Measurements from ENCODE around the gene TMTC4. TPM values are rescaled to one million over a fixed set of nuclear protein-coding genes. Genes with fewer than 3 reads are reported as not detected.

The TMTC4 gene
- total RNA-seq, 1 donor from 2014 or later: 59.4 TPM

DNA sequence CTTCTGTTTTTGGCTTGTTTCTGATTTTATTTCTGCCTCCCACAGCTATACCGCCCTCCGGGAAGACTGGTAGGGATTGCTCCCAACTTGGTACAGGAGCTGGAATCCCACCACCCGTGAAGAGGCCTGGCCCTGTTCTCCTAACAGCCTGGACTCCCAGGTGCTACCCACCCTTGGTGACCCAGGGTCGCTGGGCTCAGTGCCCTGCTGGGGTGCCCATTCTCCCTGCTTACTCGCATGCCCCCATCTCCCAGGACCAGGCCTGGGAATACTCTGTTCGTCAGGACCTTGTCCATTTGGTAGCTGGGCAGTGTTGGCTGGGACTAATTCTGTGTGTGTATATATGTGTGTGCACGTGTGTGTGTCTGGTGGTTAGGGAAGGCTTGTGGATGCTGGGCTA is 41.0 kb upstream of the TMTC4 start:
- Mint-ChIP-seq H3K4me1 (peaks cover 2% of the 10 kb centered on the region), H3K27ac (no peak overlapping the region), H3K4me3 (no peak overlapping the region), H3K36me3 (no peaks in the 10 kb centered on the region), H3K9me3 (peaks cover 3% of the 10 kb centered on the region), H3K27me3 (ENCODE audit: insufficient read depth, low read depth) (peaks cover 7% of the 10 kb centered on the region)
- Histone ChIP-seq H3K27ac (no peak overlapping the region), H3F3A (ENCODE audit: low read depth) (no peaks in the 10 kb centered on the region), H2AFZ (replicated peaks) (no peak overlapping the region), H3K4me2 (no peak overlapping the region), H3K4me3 (no peak overlapping the region), H4K20me1 (ENCODE audit: low read depth) (no peaks in the 10 kb centered on the region), H3K79me2 (ENCODE audit: low read depth) (no peaks in the 10 kb centered on the region), H3K9ac (no peak overlapping the region), H3K27me3 (no peaks in the 10 kb centered on the region), H3K9me3 (ENCODE audit: low read depth) (no peaks in the 10 kb centered on the region), H3K4me1 (no peaks in the 10 kb centered on the region), H3K36me3 (no peaks in the 10 kb centered on the region)
- no peak for DNase-seq (ENCODE audit: low spot score)
- TF ChIP-seq EZH2 (IDR thresholded peaks at IDR 0.05) (no peak), EZH2phosphoT487 (IDR thresholded peaks at IDR 0.05) (no peak)
- TF ChIP-seq, protein P1, sequence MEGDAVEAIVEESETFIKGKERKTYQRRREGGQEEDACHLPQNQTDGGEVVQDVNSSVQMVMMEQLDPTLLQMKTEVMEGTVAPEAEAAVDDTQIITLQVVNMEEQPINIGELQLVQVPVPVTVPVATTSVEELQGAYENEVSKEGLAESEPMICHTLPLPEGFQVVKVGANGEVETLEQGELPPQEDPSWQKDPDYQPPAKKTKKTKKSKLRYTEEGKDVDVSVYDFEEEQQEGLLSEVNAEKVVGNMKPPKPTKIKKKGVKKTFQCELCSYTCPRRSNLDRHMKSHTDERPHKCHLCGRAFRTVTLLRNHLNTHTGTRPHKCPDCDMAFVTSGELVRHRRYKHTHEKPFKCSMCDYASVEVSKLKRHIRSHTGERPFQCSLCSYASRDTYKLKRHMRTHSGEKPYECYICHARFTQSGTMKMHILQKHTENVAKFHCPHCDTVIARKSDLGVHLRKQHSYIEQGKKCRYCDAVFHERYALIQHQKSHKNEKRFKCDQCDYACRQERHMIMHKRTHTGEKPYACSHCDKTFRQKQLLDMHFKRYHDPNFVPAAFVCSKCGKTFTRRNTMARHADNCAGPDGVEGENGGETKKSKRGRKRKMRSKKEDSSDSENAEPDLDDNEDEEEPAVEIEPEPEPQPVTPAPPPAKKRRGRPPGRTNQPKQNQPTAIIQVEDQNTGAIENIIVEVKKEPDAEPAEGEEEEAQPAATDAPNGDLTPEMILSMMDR (IDR thresholded peaks at IDR 0.05): no peak

DNA sequence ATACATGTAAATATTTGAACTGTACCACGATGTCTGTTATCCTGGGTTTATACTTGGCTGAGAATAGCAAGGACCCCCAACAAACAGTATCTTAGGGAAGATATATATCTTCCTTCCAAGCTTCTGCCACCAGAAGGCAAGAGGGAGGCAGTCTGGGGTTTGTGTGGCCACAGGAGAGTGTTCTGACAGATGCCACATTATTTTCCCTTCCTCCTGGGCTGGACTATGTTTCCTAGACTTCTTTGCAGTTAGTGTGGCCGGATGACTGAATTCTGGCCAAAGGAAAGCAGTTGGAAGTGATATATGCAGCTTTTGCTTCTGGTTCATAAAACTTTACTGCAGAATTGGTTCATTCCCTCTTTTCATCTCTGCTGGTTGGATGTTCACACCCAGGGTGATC is 39.9 kb upstream of the TMTC4 start:
- H3K27me3 ChIP-seq: no peaks in the 10 kb centered on the region
- peaks cover 5% of the 10 kb centered on the region for H3K27me3 Mint-ChIP-seq (ENCODE audit: insufficient read depth, low read depth)
- no peak overlapping the region for H3K9ac ChIP-seq
- H2AFZ ChIP-seq (replicated peaks): no peak overlapping the region
- H3K36me3 ChIP-seq: no peaks in the 10 kb centered on the region
- H3K4me3 Mint-ChIP-seq: no peak overlapping the region
- H3K36me3 Mint-ChIP-seq: no peaks in the 10 kb centered on the region
- DNase-seq (ENCODE audit: low spot score): no peak
- H3K9me3 Mint-ChIP-seq: no peaks in the 10 kb centered on the region
- no peak overlapping the region for H3K27ac Mint-ChIP-seq
- H3F3A ChIP-seq (ENCODE audit: low read depth): no peaks in the 10 kb centered on the region
- no peak overlapping the region for H3K4me3 ChIP-seq
- no peaks in the 10 kb centered on the region for H4K20me1 ChIP-seq (ENCODE audit: low read depth)
- H3K4me1 Mint-ChIP-seq: peaks cover 2% of the 10 kb centered on the region
- H3K27ac ChIP-seq: no peak overlapping the region
- H3K79me2 ChIP-seq (ENCODE audit: low read depth): no peaks in the 10 kb centered on the region
- no peak overlapping the region for H3K4me2 ChIP-seq
- H3K4me1 ChIP-seq: no peaks in the 10 kb centered on the region
- H3K9me3 ChIP-seq (ENCODE audit: low read depth): no peaks in the 10 kb centered on the region
- TF ChIP-seq EZH2 (IDR thresholded peaks at IDR 0.05): no peak
- TF ChIP-seq, protein P1 (IDR thresholded peaks at IDR 0.05): no peak
- TF ChIP-seq EZH2phosphoT487 (IDR thresholded peaks at IDR 0.05): no peak

DNA sequence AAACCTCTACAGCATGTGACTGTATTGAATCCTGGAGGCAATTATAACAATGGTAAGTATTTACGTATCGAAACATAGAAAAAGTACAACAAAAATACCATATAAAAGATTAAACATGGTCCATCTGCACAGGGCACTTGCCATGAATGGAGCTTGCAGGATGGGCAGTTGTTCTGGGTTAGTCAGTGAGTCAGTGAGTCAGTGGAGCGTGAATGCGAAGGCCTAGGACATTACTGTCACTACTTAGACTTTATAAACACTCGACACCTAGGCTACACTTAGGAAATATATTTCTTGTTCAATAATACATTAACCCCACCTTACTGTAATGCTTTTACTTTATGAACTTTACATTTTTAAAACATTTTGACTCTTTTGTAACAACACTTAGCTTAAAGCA is 35.6 kb upstream of the TMTC4 start:
- Histone ChIP-seq H3K4me1 (no peaks in the 10 kb centered on the region), H3F3A (ENCODE audit: low read depth) (no peaks in the 10 kb centered on the region), H3K4me2 (no peak overlapping the region), H3K79me2 (ENCODE audit: low read depth) (no peaks in the 10 kb centered on the region), H3K36me3 (no peaks in the 10 kb centered on the region), H3K4me3 (no peak overlapping the region), H4K20me1 (ENCODE audit: low read depth) (no peaks in the 10 kb centered on the region), H3K27me3 (no peaks in the 10 kb centered on the region), H3K9me3 (ENCODE audit: low read depth) (no peaks in the 10 kb centered on the region), H3K27ac (no peak overlapping the region), H3K9ac (no peak overlapping the region), H2AFZ (replicated peaks) (no peak overlapping the region)
- H3K4me1 Mint-ChIP-seq: no peaks in the 10 kb centered on the region
- no peak for TF ChIP-seq EZH2 (IDR thresholded peaks at IDR 0.05)
- TF ChIP-seq, protein P1 (IDR thresholded peaks at IDR 0.05): no peak
- no peak for TF ChIP-seq EZH2phosphoT487 (IDR thresholded peaks at IDR 0.05)
- DNase-seq (ENCODE audit: low spot score): no peak
- H3K27ac Mint-ChIP-seq: no peak overlapping the region
- no peak overlapping the region for H3K4me3 Mint-ChIP-seq
- H3K9me3 Mint-ChIP-seq: no peaks in the 10 kb centered on the region
- peaks cover 2% of the 10 kb centered on the region for H3K27me3 Mint-ChIP-seq (ENCODE audit: insufficient read depth, low read depth)
- H3K36me3 Mint-ChIP-seq: no peaks in the 10 kb centered on the region
